Neural crest cell (in vitro differentiated cells): ENCODE measurements around the gene PLEKHG5. TPM values are rescaled to one million over a fixed set of nuclear protein-coding genes. Genes with fewer than 3 reads are reported as not detected.

ENCODE experiments used
- DNase-seq: peaks from one replicate; pipeline ENCODE4 v3.0.0; 2021; ENCODE audit warnings: low read depth, mixed read lengths, low spot score
- H3K27ac Mint-ChIP-seq: one replicate; pipeline ENCODE4 v1.8.0; 2021; ENCODE audit warnings: mild to moderate bottlenecking, mixed read lengths; ENCODE audit not compliant: unreplicated experiment
- H3K27me3 Mint-ChIP-seq: 2 replicates; pipeline ENCODE4 v1.8.0; 2021; ENCODE audit warnings: low read depth, mild to moderate bottlenecking, mixed read lengths
- H3K36me3 Mint-ChIP-seq: 2 replicates; pipeline ENCODE4 v1.8.0; 2021; ENCODE audit warnings: low read depth, mild to moderate bottlenecking, mixed read lengths
- H3K4me1 Mint-ChIP-seq: 2 replicates; pipeline ENCODE4 v1.8.0; 2021; ENCODE audit warnings: mixed read lengths
- H3K4me3 Mint-ChIP-seq: one replicate; pipeline ENCODE4 v1.8.0; 2021; ENCODE audit warnings: mild to moderate bottlenecking, mixed read lengths
- H3K9me3 Mint-ChIP-seq: 2 replicates; pipeline ENCODE4 v1.8.0; 2021; ENCODE audit warnings: mixed read lengths
- CTCF ChIP-seq: fragments of 200-600 bp; sonication (generic); conservative IDR thresholded peaks from 2 replicates; pipeline ENCODE4 v1.5.0; 2021; ENCODE audit warnings: antibody characterized with exemption, mild to moderate bottlenecking
- total RNA-seq: library from RNA; stranded (reverse); gene quantifications from 2 replicates; pipeline ENCODE4 v1.2.1, GENCODE V29; 2021

PLEKHG5 gene
- total RNA-seq, 1 donor from 2014 or later, result 31.7 TPM

- Mint-ChIP-seq H3K9me3 (no peaks in the 10 kb centered on the region), H3K27ac (no peak overlapping the region), H3K4me3 (no peak overlapping the region), H3K4me1 (peaks cover 18% of the 10 kb centered on the region), H3K27me3 (no peaks in the 10 kb centered on the region), H3K36me3 (no peaks in the 10 kb centered on the region)
- DNase-seq, result no peak
- no peak for TF ChIP-seq CTCF
Observed at GRCh38 chr1:6507461-6507911, 16.0 kb upstream of the PLEKHG5 start.

- no peak overlapping the region for H3K27ac Mint-ChIP-seq
- peaks cover 17% of the 10 kb centered on the region for H3K4me1 Mint-ChIP-seq
- no peaks in the 10 kb centered on the region for H3K36me3 Mint-ChIP-seq
Observed at GRCh38 chr1:6507037-6507428, 15.6 kb upstream of the PLEKHG5 start.

GRCh38 chr1:6506210-6507036 is 15.0 kb upstream of the PLEKHG5 start:
- no peak for TF ChIP-seq CTCF
- DNase-seq, result no peak
- peak overlapping the region; percentile 27 for H3K4me3 Mint-ChIP-seq
- H3K4me1 Mint-ChIP-seq, result peaks cover 15% of the 10 kb centered on the region
- H3K27ac Mint-ChIP-seq, result no peak overlapping the region
- no peaks in the 10 kb centered on the region for H3K36me3 Mint-ChIP-seq
- no peaks in the 10 kb centered on the region for H3K9me3 Mint-ChIP-seq
- H3K27me3 Mint-ChIP-seq, result peaks cover under 1% of the 10 kb centered on the region

More at GRCh38 chr1:6507037-6507428, 15.6 kb upstream of the PLEKHG5 start:
- no peak for TF ChIP-seq CTCF
- Mint-ChIP-seq H3K9me3 (no peaks in the 10 kb centered on the region), H3K4me3 (no peak overlapping the region), H3K27me3 (no peaks in the 10 kb centered on the region)
- no peak for DNase-seq

- Mint-ChIP-seq H3K4me1 (peaks cover 19% of the 10 kb centered on the region), H3K4me3 (no peak overlapping the region), H3K9me3 (no peaks in the 10 kb centered on the region), H3K27ac (peak overlapping the region; percentile 38), H3K36me3 (no peaks in the 10 kb centered on the region), H3K27me3 (peaks cover 3% of the 10 kb centered on the region)
- TF ChIP-seq CTCF, result no peak
- no peak for DNase-seq
Observed at GRCh38 chr1:6505367-6506209, 14.1 kb upstream of the PLEKHG5 start.

GRCh38 chr1:6504887-6505286 is 13.4 kb upstream of the PLEKHG5 start:
- no peaks in the 10 kb centered on the region for H3K36me3 Mint-ChIP-seq
- no peak overlapping the region for H3K27ac Mint-ChIP-seq
- H3K9me3 Mint-ChIP-seq, result no peaks in the 10 kb centered on the region
- TF ChIP-seq CTCF, result no peak
- peaks cover 19% of the 10 kb centered on the region for H3K4me1 Mint-ChIP-seq
- DNase-seq, result no peak
- H3K4me3 Mint-ChIP-seq, result no peak overlapping the region
- peaks cover 3% of the 10 kb centered on the region for H3K27me3 Mint-ChIP-seq
